H9 (cell line): ENCODE data around the gene EPHA3. TPM values are rescaled to one million over a fixed set of nuclear protein-coding genes. Genes with fewer than 3 reads are reported as not detected.

ENCODE experiments used
- DNase-seq: peaks from one replicate; pipeline ENCODE4 v3.0.0-alpha.2; 2017
- H2AFZ ChIP-seq: one replicate; pipeline ENCODE4 v1.6.1; 2013; ENCODE audit warnings: mild to moderate bottlenecking, low read length, control low read depth, moderate library complexity
- H2AK5ac ChIP-seq: 2 replicates; pipeline ENCODE4 v1.6.1; 2013; ENCODE audit warnings: low read length, control low read depth, mixed read lengths; ENCODE audit not compliant: insufficient read length
- H2BK120ac ChIP-seq: one replicate; pipeline ENCODE4 v1.6.1; 2013; ENCODE audit warnings: low read depth, mild to moderate bottlenecking, low read length, control low read depth, inconsistent platforms; ENCODE audit not compliant: poor library complexity, severe bottlenecking
- H2BK12ac ChIP-seq: 2 replicates; pipeline ENCODE4 v1.6.1; 2013; ENCODE audit warnings: low read length, control low read depth, mixed read lengths, low read depth; ENCODE audit not compliant: insufficient read length
- H2BK15ac ChIP-seq: 2 replicates; pipeline ENCODE4 v1.6.1; 2013; ENCODE audit warnings: low read depth, low read length, control low read depth
- H2BK20ac ChIP-seq: one replicate; pipeline ENCODE4 v1.6.1; 2013; ENCODE audit warnings: low read depth, mild to moderate bottlenecking, low read length, control low read depth, inconsistent platforms; ENCODE audit not compliant: poor library complexity, severe bottlenecking
- H2BK5ac ChIP-seq: 2 replicates; pipeline ENCODE4 v1.6.1; 2013; ENCODE audit warnings: low read length, control low read depth, mixed read lengths; ENCODE audit not compliant: insufficient read length
- H3K14ac ChIP-seq: 2 replicates; pipeline ENCODE4 v1.6.1; 2013; ENCODE audit warnings: low read length, control low read depth; ENCODE audit not compliant: insufficient read depth
- H3K18ac ChIP-seq: 2 replicates; pipeline ENCODE4 v1.6.1; 2013; ENCODE audit warnings: low read depth, mild to moderate bottlenecking, mixed read lengths, low read length, control low read depth; ENCODE audit not compliant: insufficient read length
- H3K23ac ChIP-seq: 2 replicates; pipeline ENCODE4 v1.6.1; 2013; ENCODE audit warnings: low read length, control low read depth, mixed read lengths, low read depth; ENCODE audit not compliant: insufficient read length
- H3K23me2 ChIP-seq: 2 replicates; pipeline ENCODE4 v1.6.1; 2013; ENCODE audit warnings: low read depth, mild to moderate bottlenecking, mixed read lengths, low read length, control low read depth; ENCODE audit not compliant: insufficient read length, poor library complexity, severe bottlenecking
- H3K27ac ChIP-seq: 2 replicates; pipeline ENCODE4 v1.5.1; 2013; ENCODE audit warnings: low read length, control low read depth, mixed read lengths, low read depth; ENCODE audit not compliant: insufficient read length
- H3K27me3 ChIP-seq: 2 replicates; pipeline ENCODE4 v1.6.1; 2013; ENCODE audit warnings: low read length, control low read depth, inconsistent platforms; ENCODE audit not compliant: insufficient read depth
- H3K4ac ChIP-seq: 2 replicates; pipeline ENCODE4 v1.6.1; 2013; ENCODE audit warnings: low read depth, mild to moderate bottlenecking, control low read depth, inconsistent platforms, low read length, moderate library complexity
- H3K4me1 ChIP-seq: 2 replicates; pipeline ENCODE4 v1.6.1; 2013; ENCODE audit warnings: low read length, control low read depth, inconsistent platforms; ENCODE audit not compliant: insufficient read depth
- H3K4me2 ChIP-seq: 2 replicates; pipeline ENCODE4 v1.6.1; 2013; ENCODE audit warnings: low read length, control low read depth, mixed read lengths; ENCODE audit not compliant: insufficient read length, insufficient read depth
- H3K56ac ChIP-seq: 2 replicates; pipeline ENCODE4 v1.6.1; 2013; ENCODE audit warnings: low read depth, mild to moderate bottlenecking, mixed read lengths, low read length, control low read depth; ENCODE audit not compliant: insufficient read length
- H3K79me1 ChIP-seq: 2 replicates; pipeline ENCODE4 v1.6.1; 2013; ENCODE audit warnings: low read depth, mild to moderate bottlenecking, moderate library complexity, low read length, control low read depth, inconsistent platforms; ENCODE audit not compliant: insufficient read depth, poor library complexity, severe bottlenecking
- H3K79me2 ChIP-seq: 2 replicates; pipeline ENCODE4 v1.6.1; 2013; ENCODE audit warnings: low read length, control low read depth, inconsistent platforms; ENCODE audit not compliant: insufficient read depth
- H3K9ac ChIP-seq: 2 replicates; pipeline ENCODE4 v1.6.1; 2013; ENCODE audit warnings: low read length, control low read depth, mixed read lengths; ENCODE audit not compliant: insufficient read length; ENCODE audit errors: extremely low read depth
- H3K9me3 ChIP-seq: one replicate; pipeline ENCODE4 v1.6.1; 2013; ENCODE audit warnings: low read depth, low read length, inconsistent platforms; ENCODE audit not compliant: control insufficient read depth
- H3T11ph ChIP-seq: one replicate; pipeline ENCODE4 v1.6.1; 2013; ENCODE audit warnings: mild to moderate bottlenecking, low read length, control low read depth, inconsistent platforms
- H4K20me1 ChIP-seq: one replicate; pipeline ENCODE4 v1.6.1; 2013; ENCODE audit not compliant: control insufficient read depth, insufficient read length, insufficient read depth
- H4K5ac ChIP-seq: 2 replicates; pipeline ENCODE4 v1.6.1; 2013; ENCODE audit warnings: low read depth, mild to moderate bottlenecking, mixed read lengths, low read length, control low read depth; ENCODE audit not compliant: insufficient read length
- H4K8ac ChIP-seq: replicated peaks from 2 replicates; pipeline ENCODE4 v1.6.1; 2013; ENCODE audit warnings: low read length, control low read depth, mixed read lengths, low read depth; ENCODE audit not compliant: insufficient read length
- H4K91ac ChIP-seq: 2 replicates; pipeline ENCODE4 v1.6.1; 2013; ENCODE audit warnings: low read depth, mild to moderate bottlenecking, moderate library complexity, mixed read lengths, low read length, control low read depth; ENCODE audit not compliant: insufficient read length
- H3K27ac Mint-ChIP-seq, 3 experiments: 2 replicates in 2 of 3; 3 replicates in 1 of 3; pipeline ENCODE4 v1.8.0; 2020 to 2021; ENCODE audit warnings: mixed read lengths in 3 of 3, mild to moderate bottlenecking in 1 of 3, moderate library complexity in 1 of 3
- H3K27me3 Mint-ChIP-seq: 2 replicates; pipeline ENCODE4 v1.8.0; 2021; ENCODE audit warnings: low read depth, mild to moderate bottlenecking, moderate library complexity, mixed read lengths
- H3K36me3 Mint-ChIP-seq, 3 experiments: 2 replicates in 2 of 3; 3 replicates in 1 of 3; pipeline ENCODE4 v1.8.0; 2020 to 2021; ENCODE audit warnings: low read depth in 3 of 3, mixed read lengths in 3 of 3; ENCODE audit not compliant: insufficient read depth in 1 of 3
- H3K4me1 Mint-ChIP-seq, 2 experiments: 2 replicates each; pipeline ENCODE4 v1.8.0; 2020; ENCODE audit warnings: mixed read lengths in 2 of 2
- H3K4me3 Mint-ChIP-seq, 2 experiments: 2 replicates in 1 of 2; 3 replicates in 1 of 2; pipeline ENCODE4 v1.8.0; 2020 to 2021; ENCODE audit warnings: mild to moderate bottlenecking in 2 of 2, mixed read lengths in 2 of 2, moderate library complexity in 1 of 2
- H3K9me3 Mint-ChIP-seq, 2 experiments: 2 replicates in 1 of 2; 3 replicates in 1 of 2; pipeline ENCODE4 v1.8.0; 2020; ENCODE audit warnings: mild to moderate bottlenecking in 2 of 2, mixed read lengths in 2 of 2, moderate library complexity in 1 of 2
- WGBS: extraction: QIAGEN DNeasy Blood & Tissue Kit; methylation state at CpG from one replicate; pipeline ENCODE4 v1.1.7; 2013; ENCODE audit warnings: missing lambda C conversion rate, low lambda C conversion rate, mixed read lengths; ENCODE audit not compliant: insufficient read length; ENCODE audit errors: extremely low coverage; 5-methylcytosine and 5-hydroxymethylcytosine counted together
- total RNA-seq: library from RNA; stranded (reverse); gene quantifications from 2 replicates; pipeline ENCODE4 v1.2.1, GENCODE V29; 2021
- TF ChIP-seq, protein P1 (sequence below): fragments of 200-600 bp; sonication (generic); conservative IDR thresholded peaks from 3 replicates; pipeline ENCODE4 v1.8.0; 2021; ENCODE audit warnings: antibody characterized with exemption, mild to moderate bottlenecking

Gene EPHA3
- total RNA-seq, 1 experiment from 2014 or later = 0.66 TPM

DNA sequence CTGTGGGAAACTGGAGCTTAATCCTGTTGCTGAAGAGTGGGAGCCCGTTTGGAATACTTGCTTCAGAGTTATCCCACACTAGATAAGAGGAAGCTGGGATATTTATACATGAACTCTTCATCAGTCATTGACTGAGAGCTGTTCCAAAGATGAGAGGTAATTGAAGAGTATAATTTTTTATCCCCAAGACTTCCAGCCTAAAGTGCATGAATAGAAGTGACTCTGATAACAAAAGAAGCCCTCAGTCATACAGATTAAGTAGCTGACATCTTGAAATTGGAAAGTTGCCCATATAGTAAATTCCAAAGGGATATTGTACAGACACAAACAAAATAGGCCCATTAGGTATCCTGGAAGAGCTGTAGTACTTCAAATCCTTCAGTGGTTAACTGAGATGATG lies 268.0 kb downstream of the EPHA3 start:
- H3K27ac Mint-ChIP-seq = no peak overlapping the region
- no peak overlapping the region for H2BK15ac ChIP-seq
- no peaks in the 10 kb centered on the region for H3K9me3 ChIP-seq

More for the DNA sequence above, 268.0 kb downstream of the EPHA3 start:
- TF ChIP-seq, protein P1, sequence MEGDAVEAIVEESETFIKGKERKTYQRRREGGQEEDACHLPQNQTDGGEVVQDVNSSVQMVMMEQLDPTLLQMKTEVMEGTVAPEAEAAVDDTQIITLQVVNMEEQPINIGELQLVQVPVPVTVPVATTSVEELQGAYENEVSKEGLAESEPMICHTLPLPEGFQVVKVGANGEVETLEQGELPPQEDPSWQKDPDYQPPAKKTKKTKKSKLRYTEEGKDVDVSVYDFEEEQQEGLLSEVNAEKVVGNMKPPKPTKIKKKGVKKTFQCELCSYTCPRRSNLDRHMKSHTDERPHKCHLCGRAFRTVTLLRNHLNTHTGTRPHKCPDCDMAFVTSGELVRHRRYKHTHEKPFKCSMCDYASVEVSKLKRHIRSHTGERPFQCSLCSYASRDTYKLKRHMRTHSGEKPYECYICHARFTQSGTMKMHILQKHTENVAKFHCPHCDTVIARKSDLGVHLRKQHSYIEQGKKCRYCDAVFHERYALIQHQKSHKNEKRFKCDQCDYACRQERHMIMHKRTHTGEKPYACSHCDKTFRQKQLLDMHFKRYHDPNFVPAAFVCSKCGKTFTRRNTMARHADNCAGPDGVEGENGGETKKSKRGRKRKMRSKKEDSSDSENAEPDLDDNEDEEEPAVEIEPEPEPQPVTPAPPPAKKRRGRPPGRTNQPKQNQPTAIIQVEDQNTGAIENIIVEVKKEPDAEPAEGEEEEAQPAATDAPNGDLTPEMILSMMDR = no peak
- Histone ChIP-seq H3K18ac (no peak overlapping the region), H2AK5ac (no peak overlapping the region), H4K8ac (no peak overlapping the region), H4K20me1 (no peaks in the 10 kb centered on the region), H4K5ac (no peak overlapping the region), H4K91ac (no peak overlapping the region), H3K79me2 (peaks cover 2% of the 10 kb centered on the region; the same call in 1 of the 2 replicates), H2AFZ (no peak overlapping the region), H3K79me1 (no peaks in the 10 kb centered on the region), H3K23ac (no peak overlapping the region), H3K4me1 (no peaks in the 10 kb centered on the region), H2BK120ac (no peak overlapping the region), H3K9ac (no peak overlapping the region), H3K27me3 (no peaks in the 10 kb centered on the region), H3K14ac (no peak overlapping the region), H3K4me2 (no peak overlapping the region), H3K4ac (no peak overlapping the region), H3K23me2 (no peaks in the 10 kb centered on the region), H2BK5ac (no peak overlapping the region), H3T11ph (no peak overlapping the region), H2BK20ac (no peak overlapping the region), H2BK12ac (no peak overlapping the region), H3K56ac (no peak overlapping the region), H3K27ac (no peak overlapping the region)
- Mint-ChIP-seq H3K36me3 (no peaks in the 10 kb centered on the region), H3K9me3 (no peaks in the 10 kb centered on the region), H3K4me3 (no peak overlapping the region), H3K4me1 (peaks cover 41 to 46% of the 10 kb centered on the region in 2 experiments), H3K27me3 (no peaks in the 10 kb centered on the region)
- no CpG with 5 or more reads among the region's 1 CpG for WGBS
- no peak for DNase-seq
